ENCODE measurements around the gene C2CD3. TPM values are rescaled to one million over a fixed set of nuclear protein-coding genes. Genes with fewer than 3 reads are reported as not detected.

C2CD3 gene
- total and polyA plus RNA-seq, 2 of the 4 experiments (the other 2 are of a cell fraction), result 11.1 to 19.2 TPM

DNA sequence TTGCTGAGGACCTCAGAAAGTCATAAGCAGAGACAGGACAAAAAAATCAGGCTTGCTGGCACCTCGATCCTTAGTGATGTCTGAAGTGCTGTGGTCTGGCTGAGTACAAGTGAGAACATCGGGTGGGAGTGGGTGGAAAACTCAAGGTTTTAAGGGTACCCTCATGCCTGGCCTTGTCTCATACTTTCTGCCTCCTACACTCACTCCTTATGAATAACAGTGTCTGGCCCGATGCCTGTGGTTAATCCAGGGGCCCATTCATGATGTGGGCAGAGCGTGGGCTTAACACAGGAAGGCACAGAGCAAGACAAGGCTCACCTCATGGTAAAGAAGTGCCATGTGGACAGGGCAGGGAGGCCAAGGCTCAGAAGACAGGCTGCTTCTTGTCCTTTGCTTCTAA is 150.9 kb downstream of the C2CD3 start:
- no TSS peak for BruUV-seq (replicated peaks)
- no peak overlapping the region for H3K9ac ChIP-seq (ENCODE audit: low read depth, low read length)
- ATAC-seq (ENCODE audit: low read depth) (no peak), DNase-seq (peak; percentile 24)
- 80% methylated on average over 1 of the region's 4 CpGs; no CpG with 5 or more reads in 1 of the 2 experiments for WGBS, 2 experiments (ENCODE audit: extremely low coverage in 2 of 2, insufficient read length in 1 of 2)
- intact Hi-C loops (cut with micrococcal nuclease), result no loop called here
- no peaks in the 10 kb centered on the region for H3K9me3 ChIP-seq (ENCODE audit: control insufficient read depth, insufficient read depth, low read length)
- no peak overlapping the region for H2AFZ ChIP-seq (replicated peaks; ENCODE audit: low read length, poor library complexity)
- no peak overlapping the region for H3K4me3 ChIP-seq (ENCODE audit: insufficient read depth, low read depth, low read length)
- H4K91ac ChIP-seq (ENCODE audit: insufficient read depth, low read depth, low read length), result no peak overlapping the region
- no peak overlapping the region for H2BK120ac ChIP-seq (ENCODE audit: low read depth, low read length)
- H2BK15ac ChIP-seq (ENCODE audit: low read depth, low read length), result peak overlapping the region; percentile 72; the same call in 2 of the 3 replicates
- peaks cover 14% of the 10 kb centered on the region for H3K9me1 ChIP-seq (ENCODE audit: insufficient read depth, low read length)
- no peak overlapping the region for H3K56ac ChIP-seq (ENCODE audit: extremely low read depth, insufficient read depth, low read length)
- no peak overlapping the region for H3K4ac ChIP-seq (ENCODE audit: low read depth, low read length)
- dilution Hi-C loops (cut with HindIII; ENCODE audit: low sequenced_read_pairs, unreplicated experiment), result no loop called here
- H3K4me2 ChIP-seq (ENCODE audit: low read depth, low read length), result no peak overlapping the region
- H3K4me1 ChIP-seq (ENCODE audit: control insufficient read depth, insufficient read depth, low read length), result peaks cover 17% of the 10 kb centered on the region
- H4K5ac ChIP-seq (ENCODE audit: low read depth, low read length), result peak overlapping the region; percentile 8; the same call in 1 of the 2 replicates
- H3K18ac ChIP-seq (ENCODE audit: low read depth, low read length), result peak overlapping the region; percentile 22; the same call in 1 of the 2 replicates
- POLR2A ChIA-PET (ENCODE audit: unreplicated experiment), result no interaction called here
- no peak overlapping the region for H2BK20ac ChIP-seq (ENCODE audit: low read depth, low read length)
- peak overlapping the region; percentile 77; the same call in 1 of the 2 replicates for H2AK5ac ChIP-seq (ENCODE audit: low read depth, low read length)
- H3K27ac ChIP-seq (ENCODE audit: insufficient read depth, low read length), result no peak overlapping the region
- H4K8ac ChIP-seq (ENCODE audit: low read depth in 2 of 2, low read length in 2 of 2), result no peak overlapping the region
- TF ChIP-seq NFE2L2 (IDR thresholded peaks at IDR 0.05; ENCODE audit: low read depth, low read length), result no peak
- TF ChIP-seq, protein P1, sequence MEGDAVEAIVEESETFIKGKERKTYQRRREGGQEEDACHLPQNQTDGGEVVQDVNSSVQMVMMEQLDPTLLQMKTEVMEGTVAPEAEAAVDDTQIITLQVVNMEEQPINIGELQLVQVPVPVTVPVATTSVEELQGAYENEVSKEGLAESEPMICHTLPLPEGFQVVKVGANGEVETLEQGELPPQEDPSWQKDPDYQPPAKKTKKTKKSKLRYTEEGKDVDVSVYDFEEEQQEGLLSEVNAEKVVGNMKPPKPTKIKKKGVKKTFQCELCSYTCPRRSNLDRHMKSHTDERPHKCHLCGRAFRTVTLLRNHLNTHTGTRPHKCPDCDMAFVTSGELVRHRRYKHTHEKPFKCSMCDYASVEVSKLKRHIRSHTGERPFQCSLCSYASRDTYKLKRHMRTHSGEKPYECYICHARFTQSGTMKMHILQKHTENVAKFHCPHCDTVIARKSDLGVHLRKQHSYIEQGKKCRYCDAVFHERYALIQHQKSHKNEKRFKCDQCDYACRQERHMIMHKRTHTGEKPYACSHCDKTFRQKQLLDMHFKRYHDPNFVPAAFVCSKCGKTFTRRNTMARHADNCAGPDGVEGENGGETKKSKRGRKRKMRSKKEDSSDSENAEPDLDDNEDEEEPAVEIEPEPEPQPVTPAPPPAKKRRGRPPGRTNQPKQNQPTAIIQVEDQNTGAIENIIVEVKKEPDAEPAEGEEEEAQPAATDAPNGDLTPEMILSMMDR (conservative IDR thresholded peaks at IDR 0.05; ENCODE audit: low read depth, low read length), result no peak
- peaks cover 10% of the 10 kb centered on the region; the same call in 1 of the 2 replicates for H3K36me3 ChIP-seq (ENCODE audit: control insufficient read depth, insufficient read depth, low read length)
- peak overlapping the region; percentile 37 for H2BK5ac ChIP-seq (ENCODE audit: low read depth, low read length, poor library complexity, severe bottlenecking)
- no peak overlapping the region for H2AK9ac ChIP-seq (replicated peaks; ENCODE audit: low read depth, low read length, poor library complexity)
- CTCF ChIA-PET, result no interaction called here
- no peaks in the 10 kb centered on the region for H3K27me3 ChIP-seq (ENCODE audit: control insufficient read depth, insufficient read depth, low read length)
- in situ Hi-C loops (cut with MboI; ENCODE audit: low sequenced_read_pairs), result no loop called here
- H3K79me1 ChIP-seq (ENCODE audit: low read depth in 1 of 2, low read length in 2 of 2), result peaks cover 0 to 12% of the 10 kb centered on the region in 2 experiments; a peak in 2 of 4 replicates
- H3K14ac ChIP-seq (replicated peaks; ENCODE audit: low read depth, low read length), result no peak overlapping the region; the same call in 1 of the 2 replicates
- no peak overlapping the region for H3K23ac ChIP-seq (ENCODE audit: low read depth, low read length)
- H4K20me1 ChIP-seq (ENCODE audit: insufficient read depth, low read length), result peaks cover 3% of the 10 kb centered on the region; the same call in 1 of the 2 replicates
